ENCODE results near the gene TMEM158. TPM values are rescaled to one million over a fixed set of nuclear protein-coding genes. Genes with fewer than 3 reads are reported as not detected.
A peak's percentile ranks its signal among the peaks of the same experiment; 100 is the strongest.

TMEM158 gene
- total and polyA plus RNA-seq, 2 of the 8 experiments (the other 6 are each of a cell fraction or from before 2014, with no cell fraction given): 6.8 to 30.3 TPM

DNA sequence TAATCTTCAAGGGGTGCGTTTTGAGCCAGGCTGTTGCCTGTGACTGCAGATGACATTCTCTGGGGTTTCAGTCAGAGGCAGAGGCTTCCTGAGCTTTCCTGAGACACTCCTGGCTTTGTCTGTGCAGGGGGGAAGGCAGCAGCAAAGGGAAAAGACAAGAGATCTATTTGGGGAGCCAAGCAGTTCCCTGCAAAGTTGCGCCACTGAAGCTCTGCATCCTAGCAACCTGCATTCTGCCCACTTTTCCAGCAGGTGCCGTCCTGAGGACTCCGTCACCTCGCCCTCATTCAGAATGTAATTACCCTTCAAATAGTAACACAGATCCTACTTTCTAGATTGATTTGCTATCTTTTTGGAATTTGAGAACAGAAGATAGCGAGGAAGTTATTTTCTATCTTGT is 1.9 kb upstream of the TMEM158 start (continued):
- TF ChIP-seq CHD7 (IDR thresholded peaks at IDR 0.05; ENCODE audit: insufficient replicate concordance, low read length): no peak
- TF ChIP-seq RAD21 (IDR thresholded peaks at IDR 0.05 in 1 of 2, conservative IDR thresholded peaks at IDR 0.05 in 1 of 2; ENCODE audit: low read depth in 2 of 2, low read length in 2 of 2): peak; percentile 48 to 65
- TF ChIP-seq NANOG (IDR thresholded peaks at IDR 0.05; ENCODE audit: insufficient read depth, low read depth, low read length, poor library complexity, severe bottlenecking): no peak
- TF ChIP-seq CEBPB (IDR thresholded peaks at IDR 0.05; ENCODE audit: low read depth, low read length): peak; percentile 64; the same call in 1 of the 2 replicates
- TF ChIP-seq POU5F1 (IDR thresholded peaks at IDR 0.05; ENCODE audit: low read depth, low read length): no peak
- TF ChIP-seq TBP (IDR thresholded peaks at IDR 0.05; ENCODE audit: low read depth, low read length): no peak
- TF ChIP-seq, protein P1, sequence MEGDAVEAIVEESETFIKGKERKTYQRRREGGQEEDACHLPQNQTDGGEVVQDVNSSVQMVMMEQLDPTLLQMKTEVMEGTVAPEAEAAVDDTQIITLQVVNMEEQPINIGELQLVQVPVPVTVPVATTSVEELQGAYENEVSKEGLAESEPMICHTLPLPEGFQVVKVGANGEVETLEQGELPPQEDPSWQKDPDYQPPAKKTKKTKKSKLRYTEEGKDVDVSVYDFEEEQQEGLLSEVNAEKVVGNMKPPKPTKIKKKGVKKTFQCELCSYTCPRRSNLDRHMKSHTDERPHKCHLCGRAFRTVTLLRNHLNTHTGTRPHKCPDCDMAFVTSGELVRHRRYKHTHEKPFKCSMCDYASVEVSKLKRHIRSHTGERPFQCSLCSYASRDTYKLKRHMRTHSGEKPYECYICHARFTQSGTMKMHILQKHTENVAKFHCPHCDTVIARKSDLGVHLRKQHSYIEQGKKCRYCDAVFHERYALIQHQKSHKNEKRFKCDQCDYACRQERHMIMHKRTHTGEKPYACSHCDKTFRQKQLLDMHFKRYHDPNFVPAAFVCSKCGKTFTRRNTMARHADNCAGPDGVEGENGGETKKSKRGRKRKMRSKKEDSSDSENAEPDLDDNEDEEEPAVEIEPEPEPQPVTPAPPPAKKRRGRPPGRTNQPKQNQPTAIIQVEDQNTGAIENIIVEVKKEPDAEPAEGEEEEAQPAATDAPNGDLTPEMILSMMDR (IDR thresholded peaks at IDR 0.05; ENCODE audit: control extremely low read depth in 1 of 3, insufficient read depth in 1 of 3, low read depth in 1 of 3, low read length in 3 of 3): peak; percentile 22 to 56 (median 44); a peak in 3 of 4 replicates

Measured in H1 (cell line).